K562 (cell line): ENCODE results near the gene HAL. TPM values are rescaled to one million over a fixed set of nuclear protein-coding genes. Genes with fewer than 3 reads are reported as not detected.

ENCODE experiments used
- ATAC-seq: fragments of 200-7000 bp; cut with Tn5 transposase; 3 replicates; pipeline ENCODE4 v1.9.1; 2020; ENCODE audit warnings: moderate library complexity
- BruUV-seq: library from RNA; stranded (reverse); fragments of 400-500 nt; replicated peaks from 2 replicates; lab custom pipeline; 2021; lab: Mats Ljungman, UMichigan
- CTCF ChIA-PET: fragments of 300-600 bp; formaldehyde crosslinking; extraction: SDS; loops from one replicate; lab custom pipeline; 2021; ENCODE audit warnings: low intra/inter-chr PET ratio; lab: Yijun Ruan, JAX
- POLR2A ChIA-PET: fragments of 300-600, 350-650 bp; sonication (Branson Sonifier 250); formaldehyde crosslinking; extraction: SDS; loops from one replicate; lab custom pipeline; 2021; ENCODE audit warnings: antibody characterized with exemption, inconsistent platforms; lab: Yijun Ruan, JAX
- DNase-seq, 4 experiments: peaks; one replicate each; pipeline versions ENCODE4 v3.0.0 to v3.0.0-alpha.2; 2011 to 2018; ENCODE audit warnings: low spot score in 3 of 4, mixed read lengths in 3 of 4; ENCODE audit errors: extremely low read depth in 1 of 4
- FAIRE-seq: peaks from 2 replicates; lab custom pipeline; 2011; peaks lifted over from hg19 to GRCh38; lab: Jason Lieb, UNC
- H2AFZ ChIP-seq: 2 replicates; pipeline ENCODE4 v1.6.0; 2011; ENCODE audit warnings: low read depth, low read length, control low read depth, inconsistent platforms
- H3K27ac ChIP-seq: fragments of 200-600 bp; 3 replicates; pipeline ENCODE4 v1.8.0; 2011; ENCODE audit warnings: low read depth, mild to moderate bottlenecking, control low read depth, inconsistent platforms, low read length, moderate library complexity, mixed read lengths; ENCODE audit errors: extremely low read depth
- H3K27me3 ChIP-seq, 2 experiments: fragments of 300-600 bp in 1 of 2; 2 replicates in 1 of 2; 3 replicates in 1 of 2; pipeline versions ENCODE4 v1.6.0 to v1.8.0; 2011; ENCODE audit warnings: inconsistent platforms in 2 of 2, low read length in 2 of 2, mild to moderate bottlenecking in 1 of 2, mixed read lengths in 1 of 2, moderate library complexity in 1 of 2; ENCODE audit not compliant: control insufficient read depth in 2 of 2, insufficient read depth in 2 of 2
- H3K36me3 ChIP-seq: fragments of 300-600 bp; 3 replicates; pipeline ENCODE4 v1.8.0; 2011; ENCODE audit warnings: mild to moderate bottlenecking, low read length, inconsistent platforms; ENCODE audit not compliant: control insufficient read depth, insufficient read depth
- H3K4me1 ChIP-seq, 2 experiments: fragments of 200-600 bp in 1 of 2; replicated peaks in 1 of 2; 2 replicates in 1 of 2; 3 replicates in 1 of 2; pipeline versions ENCODE4 v1.5.1 to v1.8.0; 2011; ENCODE audit warnings: inconsistent platforms in 2 of 2, low read length in 2 of 2, mild to moderate bottlenecking in 1 of 2, mixed read lengths in 1 of 2, moderate library complexity in 1 of 2; ENCODE audit not compliant: control insufficient read depth in 2 of 2, insufficient read depth in 2 of 2
- H3K4me2 ChIP-seq: 2 replicates; pipeline ENCODE4 v1.6.1; 2011; ENCODE audit warnings: low read length, control low read depth, inconsistent platforms, mixed read lengths; ENCODE audit not compliant: insufficient read depth
- H3K4me3 ChIP-seq: fragments of 200-600 bp; sonication (generic), shearing (Covaris generic); 2 replicates; pipeline ENCODE4 v1.5.1; 2016; ENCODE audit warnings: control low read depth, inconsistent platforms
- H3K79me2 ChIP-seq: fragments of 200-600 bp; 3 replicates; pipeline ENCODE4 v1.8.0; 2011; ENCODE audit warnings: low read length, inconsistent platforms; ENCODE audit not compliant: control insufficient read depth, insufficient read depth
- H3K9ac ChIP-seq, 2 experiments: 2 replicates each; pipeline versions ENCODE4 v1.6.0 to v1.6.1; 2011; ENCODE audit warnings: low read depth in 2 of 2, low read length in 2 of 2, control low read depth in 1 of 2, inconsistent platforms in 1 of 2, mild to moderate bottlenecking in 1 of 2, mixed read lengths in 1 of 2; ENCODE audit not compliant: insufficient read depth in 1 of 2
- H3K9me1 ChIP-seq: one replicate; pipeline ENCODE4 v1.6.0; 2011; ENCODE audit warnings: inconsistent platforms, mild to moderate bottlenecking, low read length, moderate library complexity; ENCODE audit not compliant: control insufficient read depth, insufficient read depth
- H3K9me3 ChIP-seq: replicated peaks from 2 replicates; pipeline ENCODE4 v1.5.1; 2011; ENCODE audit warnings: low read depth, low read length, inconsistent platforms; ENCODE audit not compliant: control insufficient read depth, insufficient read depth
- H4K20me1 ChIP-seq: replicated peaks from 2 replicates; pipeline ENCODE4 v1.6.1; 2011; ENCODE audit warnings: low read length, inconsistent platforms, mixed read lengths; ENCODE audit not compliant: control insufficient read depth, insufficient read depth
- ATF3 ChIP-seq, 2 experiments: fragments of 450-650 bp in 1 of 2; sonication (generic) in 1 of 2; formaldehyde crosslinking in 1 of 2; IDR thresholded peaks in 1 of 2; conservative IDR thresholded peaks in 1 of 2; 2 replicates each; pipeline versions ENCODE4 v1.6.1 to v1.8.1; 2016 to 2023; ENCODE audit warnings: mild to moderate bottlenecking in 2 of 2, moderate library complexity in 2 of 2, inconsistent platforms in 1 of 2, missing genetic modification reagents in 1 of 2
- CGGBP1 ChIP-seq: fragments of 250-450 bp; sonication (Bioruptor Pico); IDR thresholded peaks from 2 replicates; pipeline ENCODE4 v1.9.0; 2021; ENCODE audit warnings: mild to moderate bottlenecking
- ELK3 ChIP-seq: fragments of 450-650 bp; formaldehyde crosslinking; IDR thresholded peaks from 2 replicates; pipeline ENCODE4 v1.4.0; 2020; ENCODE audit warnings: mild to moderate bottlenecking
- NFYB ChIP-seq: IDR thresholded peaks from 2 replicates; pipeline ENCODE4 v1.6.1; 2011; ENCODE audit warnings: mild to moderate bottlenecking, moderate library complexity; ENCODE audit not compliant: insufficient read length; ENCODE audit errors: extremely low read depth
- POLR3G ChIP-seq: IDR thresholded peaks from 2 replicates; pipeline ENCODE4 v1.6.1; 2011; ENCODE audit not compliant: insufficient read length, insufficient replicate concordance; ENCODE audit errors: extremely low read depth
- SMARCC2 ChIP-seq: fragments of 450-650 bp; IDR thresholded peaks from 2 replicates; pipeline ENCODE4 v1.6.1; 2017; ENCODE audit warnings: antibody characterized with exemption, moderate library complexity, mild to moderate bottlenecking, low read depth
- TBL1XR1 ChIP-seq, 2 experiments: IDR thresholded peaks; 2 replicates each; pipeline ENCODE4 v1.6.1; 2012; ENCODE audit warnings: improper control_type of control experiment in 2 of 2, low read length in 2 of 2, mild to moderate bottlenecking in 1 of 2
- ZNF696 ChIP-seq: fragments of 250-450 bp; sonication (Bioruptor Pico); conservative IDR thresholded peaks from 2 replicates; pipeline ENCODE4 v1.4.0; 2020; ENCODE audit warnings: mild to moderate bottlenecking, moderate library complexity
- WGBS: fragments of 100-300 bp; shearing (Covaris generic); methylation state at CpG from one replicate; pipeline ENCODE4 v1.1.6; 2016; ENCODE audit warnings: low coverage, mixed read lengths; ENCODE audit not compliant: insufficient coverage; ENCODE audit errors: missing lambda C conversion rate; 5-methylcytosine and 5-hydroxymethylcytosine counted together
- in situ Hi-C: fragments of 300-500 bp; cut with MboI; formaldehyde crosslinking; loops from 4 replicates; pipeline ENCODE4 v1.15.0; 2018; ENCODE audit warnings: inconsistent platforms, mixed read lengths
- intact Hi-C: fragments of 100-400 bp; cut with micrococcal nuclease; formaldehyde crosslinking; loops from 2 replicates; pipeline ENCODE4 v1.14.2; 2022
- polyA plus RNA-seq, 8 experiments: library from polyadenylated mRNA; depleted of rRNA in 4 of 8; stranded (reverse) in 5 of 8; unstranded in 3 of 8; fragments of >200 nt; fragmentation: Nextera tagmentation in 2 of 8; fragmentation: Illumina TruSeq in 1 of 8; extraction: Ambion mirVana in 2 of 8; extraction: Trizol in 1 of 8; gene quantifications; 2 replicates each; pipeline versions ENCODE4 v1.2.1 to v1.2.3, GENCODE V29; 2011 to 2014; ENCODE audit warnings: inconsistent platforms in 1 of 8, missing spikeins in 1 of 8
- total RNA-seq, 7 experiments: library from RNA; depleted of rRNA in 6 of 7; stranded (reverse); fragments of >200 nt in 6 of 7; fragmentation: Illumina TruSeq in 2 of 7; extraction: Trizol in 2 of 7; gene quantifications; 2 replicates each; pipeline versions ENCODE4 v1.2.1 to v1.2.3, GENCODE V29; 2011 to 2021; ENCODE audit warnings: low replicate concordance in 1 of 7

HAL gene
- total and polyA plus RNA-seq, 9 of the 15 experiments (the other 6 are each of a cell fraction or from before 2014, with no cell fraction given) = 0.03 to 0.36 (median 0.20) TPM; not detected in 4

- TF ChIP-seq ATF3 (IDR thresholded peaks at IDR 0.05) (no peak), ATF3 (CRISPR knock-in tag; conservative IDR thresholded peaks at IDR 0.05) (no peak), SMARCC2 (no peak), NFYB (no peak), ELK3 (no peak)
Measured at GRCh38 chr12:96028538-96028937, 32.4 kb upstream of the HAL start (continued).

GRCh38 chr12:96026331-96026730, 30.2 kb upstream of the HAL start:
- ATAC-seq (no peak), FAIRE-seq (no peak), DNase-seq (no peak)
- no peaks in the 10 kb centered on the region for H3K27me3 ChIP-seq
- no peaks in the 10 kb centered on the region for H4K20me1 ChIP-seq
- CTCF ChIA-PET = no interaction called here
- no peak overlapping the region for H2AFZ ChIP-seq
- no peak overlapping the region for H3K4me2 ChIP-seq
- intact Hi-C loops = no loop called here
- H3K4me3 ChIP-seq = no peak overlapping the region
- H3K9me3 ChIP-seq = no peaks in the 10 kb centered on the region
- H3K27ac ChIP-seq = no peak overlapping the region
- no peaks in the 10 kb centered on the region for H3K79me2 ChIP-seq
- peaks cover 3% of the 10 kb centered on the region; the same call in 2 of the 3 replicates for H3K36me3 ChIP-seq
- no peaks in the 10 kb centered on the region for H3K9me1 ChIP-seq
- POLR2A ChIA-PET = interaction anchor here (0.6 kb wide), 1 partner anchor 504 kb away, joined by 3 read pairs; no protein-coding TSS in a partner anchor
- in situ Hi-C loops = no loop called here
- no TSS peak for BruUV-seq
- WGBS = 95% methylated on average over 1 of the region's 1 CpG
- no peak overlapping the region for H3K9ac ChIP-seq
- TF ChIP-seq TBL1XR1 (IDR thresholded peaks at IDR 0.05; ENCODE audit: low read length in 2 of 2) (no peak), CGGBP1 (CRISPR knock-in tag) (no peak), POLR3G (no peak), ZNF696 (no peak)
- no peaks in the 10 kb centered on the region for H3K4me1 ChIP-seq
